Measurements from ENCODE around the gene MAPK8IP1. TPM values are rescaled to one million over a fixed set of nuclear protein-coding genes. Genes with fewer than 3 reads are reported as not detected.
"Not testable (repeated sequence)": the region's sequence is repeated elsewhere in the genome, so short reads cannot be mapped to it uniquely, and the experiment has no call there.

Gene MAPK8IP1
- total and polyA plus RNA-seq, 2 donors: 1.1 to 2.1 TPM

DNA sequence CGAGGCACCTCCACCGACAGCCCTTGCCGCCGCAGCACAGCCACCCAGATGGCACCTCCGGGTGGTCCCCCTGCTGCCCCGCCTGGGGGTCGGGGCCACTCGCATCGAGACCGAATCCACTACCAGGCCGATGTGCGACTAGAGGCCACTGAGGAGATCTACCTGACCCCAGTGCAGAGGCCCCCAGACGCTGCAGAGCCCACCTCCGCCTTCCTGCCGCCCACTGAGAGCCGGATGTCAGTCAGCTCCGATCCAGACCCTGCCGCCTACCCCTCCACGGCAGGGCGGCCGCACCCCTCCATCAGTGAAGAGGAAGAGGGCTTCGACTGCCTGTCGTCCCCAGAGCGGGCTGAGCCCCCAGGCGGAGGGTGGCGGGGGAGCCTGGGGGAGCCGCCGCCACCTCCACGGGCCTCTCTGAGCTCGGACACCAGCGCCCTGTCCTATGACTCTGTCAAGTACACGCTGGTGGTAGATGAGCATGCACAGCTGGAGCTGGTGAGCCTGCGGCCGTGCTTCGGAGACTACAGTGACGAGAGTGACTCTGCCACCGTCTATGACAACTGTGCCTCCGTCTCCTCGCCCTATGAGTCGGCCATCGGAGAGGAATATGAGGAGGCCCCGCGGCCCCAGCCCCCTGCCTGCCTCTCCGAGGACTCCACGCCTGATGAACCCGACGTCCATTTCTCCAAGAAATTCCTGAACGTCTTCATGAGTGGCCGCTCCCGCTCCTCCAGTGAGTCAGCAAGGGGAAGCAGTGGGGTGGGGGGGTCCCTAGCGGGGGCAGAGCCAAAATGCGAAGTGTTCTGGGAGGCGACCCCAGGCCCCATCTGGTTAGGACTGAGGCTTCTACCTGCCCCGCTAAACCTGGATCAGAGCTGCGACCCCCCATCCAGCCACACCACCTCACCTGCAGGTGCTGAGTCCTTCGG, 17.3 kb downstream of the MAPK8IP1 start:
- no peak overlapping the region for H3K4me3 ChIP-seq (ENCODE audit: low read length in 2 of 2)
- H3K36me3 ChIP-seq (ENCODE audit: control insufficient read depth in 2 of 2, insufficient read depth in 2 of 2, low read length in 1 of 2): no peaks in the 10 kb centered on the region
- peaks cover 9 to 11% of the 10 kb centered on the region in 2 donors for H3K4me1 ChIP-seq (ENCODE audit: control insufficient read depth in 2 of 2, insufficient read depth in 2 of 2, low read length in 2 of 2)
- H3K9me3 ChIP-seq (ENCODE audit: control insufficient read depth in 2 of 2, insufficient read depth in 1 of 2, low read length in 1 of 2): no peaks in the 10 kb centered on the region
- peaks cover 35 to 53% of the 10 kb centered on the region in 2 donors for H3K27me3 ChIP-seq (ENCODE audit: control insufficient read depth in 2 of 2, insufficient read depth in 1 of 2, low read length in 1 of 2)
- 94% methylated on average over 56 of the region's 56 CpGs for WGBS
- DNase-seq (ENCODE audit: low read depth in 6 of 9, low spot score in 9 of 9): no peak
- H3K27ac ChIP-seq (ENCODE audit: low read depth in 1 of 2, low read length in 1 of 2): no peak overlapping the region

- H3K27me3 ChIP-seq (ENCODE audit: control insufficient read depth in 2 of 2, insufficient read depth in 1 of 2, low read length in 1 of 2): peaks cover 24 to 36% of the 10 kb centered on the region in 2 donors
- no peak overlapping the region for H3K4me3 ChIP-seq (ENCODE audit: low read length in 2 of 2)
- peaks cover 1 to 9% of the 10 kb centered on the region in 2 donors for H3K36me3 ChIP-seq (ENCODE audit: control insufficient read depth in 2 of 2, insufficient read depth in 2 of 2, low read length in 1 of 2)
- no peak overlapping the region for H3K27ac ChIP-seq (ENCODE audit: low read depth in 1 of 2, low read length in 1 of 2)
- H3K9me3 ChIP-seq (ENCODE audit: control insufficient read depth in 2 of 2, insufficient read depth in 1 of 2, low read length in 1 of 2): no peaks in the 10 kb centered on the region
- H3K4me1 ChIP-seq (ENCODE audit: control insufficient read depth in 2 of 2, insufficient read depth in 2 of 2, low read length in 2 of 2): peaks cover 2 to 5% of the 10 kb centered on the region in 2 donors
- no peak for DNase-seq (ENCODE audit: low read depth in 6 of 9, low spot score in 9 of 9)
- 92% methylated on average over 15 of the region's 15 CpGs for WGBS
These were observed 19.0 kb downstream of the MAPK8IP1 start for GRCh38 chr11:45904309-45904915.

DNA sequence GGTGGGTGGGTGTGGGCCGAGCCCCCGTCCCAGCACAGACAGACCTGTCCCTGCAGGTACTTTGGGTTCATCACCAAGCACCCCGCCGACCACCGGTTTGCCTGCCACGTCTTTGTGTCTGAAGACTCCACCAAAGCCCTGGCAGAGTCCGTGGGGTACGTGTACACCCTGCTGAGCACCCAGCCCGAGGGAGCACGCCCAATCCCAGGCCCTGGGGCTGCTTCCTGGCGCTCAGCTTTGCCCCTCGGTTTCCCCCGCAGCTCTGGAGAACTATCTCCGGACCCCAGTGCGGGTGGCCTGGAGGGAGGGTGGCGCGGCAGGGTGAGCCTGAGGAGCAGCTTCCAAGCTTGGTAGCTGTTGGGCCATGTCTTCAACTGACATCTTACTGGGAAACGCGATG, 19.6 kb downstream of the MAPK8IP1 start:
- H3K4me1 ChIP-seq (ENCODE audit: control insufficient read depth in 2 of 2, insufficient read depth in 2 of 2, low read length in 2 of 2): no peaks in the 10 kb centered on the region

GRCh38 chr11:45905576-45905975, 20.1 kb downstream of the MAPK8IP1 start:
- WGBS: 32% methylated on average over 6 of the region's 6 CpGs
- Histone ChIP-seq H3K36me3 (ENCODE audit: control insufficient read depth in 2 of 2, insufficient read depth in 2 of 2, low read length in 1 of 2) (peaks cover 13 to 21% of the 10 kb centered on the region in 2 donors), H3K27me3 (ENCODE audit: control insufficient read depth in 2 of 2, insufficient read depth in 1 of 2, low read length in 1 of 2) (peaks cover 15 to 27% of the 10 kb centered on the region in 2 donors)
- not testable (repeated sequence) for H3K4me1 ChIP-seq (ENCODE audit: control insufficient read depth in 2 of 2, insufficient read depth in 2 of 2, low read length in 2 of 2); H3K27ac ChIP-seq (ENCODE audit: low read depth in 1 of 2, low read length in 1 of 2); H3K9me3 ChIP-seq (ENCODE audit: control insufficient read depth in 2 of 2, insufficient read depth in 1 of 2, low read length in 1 of 2); DNase-seq (ENCODE audit: low read depth in 6 of 9, low spot score in 9 of 9); H3K4me3 ChIP-seq (ENCODE audit: low read length in 2 of 2)

More for the DNA sequence above, 19.6 kb downstream of the MAPK8IP1 start:
- H3K36me3 ChIP-seq (ENCODE audit: control insufficient read depth in 2 of 2, insufficient read depth in 2 of 2, low read length in 1 of 2): peaks cover 8 to 16% of the 10 kb centered on the region in 2 donors
- H3K4me3 ChIP-seq (ENCODE audit: low read length in 2 of 2): no peak overlapping the region
- WGBS: 96% methylated on average over 19 of the region's 19 CpGs
- no peaks in the 10 kb centered on the region for H3K9me3 ChIP-seq (ENCODE audit: control insufficient read depth in 2 of 2, insufficient read depth in 1 of 2, low read length in 1 of 2)
- H3K27me3 ChIP-seq (ENCODE audit: control insufficient read depth in 2 of 2, insufficient read depth in 1 of 2, low read length in 1 of 2): peaks cover 19 to 31% of the 10 kb centered on the region in 2 donors
- H3K27ac ChIP-seq (ENCODE audit: low read depth in 1 of 2, low read length in 1 of 2): no peak overlapping the region
- no peak for DNase-seq (ENCODE audit: low read depth in 6 of 9, low spot score in 9 of 9)

DNA sequence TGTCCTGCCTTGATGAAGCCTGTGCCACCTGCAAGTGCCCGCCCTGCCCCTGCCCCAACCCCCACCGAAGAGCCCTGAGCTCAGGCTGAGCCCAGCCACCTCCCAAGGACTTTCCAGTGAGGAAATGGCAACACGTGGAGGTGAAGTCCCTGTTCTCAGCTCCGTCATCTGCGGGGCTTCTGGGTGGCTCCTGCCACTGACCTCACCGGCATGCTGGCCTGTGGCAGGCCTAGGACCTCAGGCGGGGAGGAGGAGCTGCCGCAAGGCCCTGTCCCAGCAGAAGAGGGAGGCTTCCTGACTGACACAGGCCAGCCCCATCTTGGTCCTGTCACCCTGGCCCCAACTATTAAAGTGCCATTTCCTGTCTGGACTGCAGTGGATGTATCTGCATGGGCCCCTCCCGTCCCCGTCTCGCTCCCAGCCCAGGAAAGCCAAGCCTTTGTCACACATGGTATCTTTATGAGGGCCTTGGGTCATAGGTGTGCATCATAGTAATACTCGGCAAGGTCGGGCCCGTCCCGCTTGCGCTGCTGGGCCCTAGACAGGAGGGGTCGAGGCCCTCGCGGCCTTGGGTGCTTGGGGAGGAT, 20.7 kb downstream of the MAPK8IP1 start:
- 71% methylated on average over 19 of the region's 19 CpGs for WGBS
- no peaks in the 10 kb centered on the region for H3K9me3 ChIP-seq (ENCODE audit: control insufficient read depth in 2 of 2, insufficient read depth in 1 of 2, low read length in 1 of 2)
- H3K4me1 ChIP-seq (ENCODE audit: control insufficient read depth in 2 of 2, insufficient read depth in 2 of 2, low read length in 2 of 2): no peaks in the 10 kb centered on the region
- no peak for DNase-seq (ENCODE audit: low read depth in 6 of 9, low spot score in 9 of 9)
- peaks cover 19 to 27% of the 10 kb centered on the region in 2 donors for H3K36me3 ChIP-seq (ENCODE audit: control insufficient read depth in 2 of 2, insufficient read depth in 2 of 2, low read length in 1 of 2)
- H3K4me3 ChIP-seq (ENCODE audit: low read length in 2 of 2): no peak overlapping the region
- H3K27me3 ChIP-seq (ENCODE audit: control insufficient read depth in 2 of 2, insufficient read depth in 1 of 2, low read length in 1 of 2): peaks cover 9 to 21% of the 10 kb centered on the region in 2 donors
- no peak overlapping the region for H3K27ac ChIP-seq (ENCODE audit: low read depth in 1 of 2, low read length in 1 of 2)

GRCh38 chr11:45906965-45907611, 21.6 kb downstream of the MAPK8IP1 start, which contains the start of gene FREY1:
TSS of gene FREY1 (minus strand) at chr11:45907271. CDS start at chr11:45907245, 26 bp downstream.
- H3K27me3 ChIP-seq (ENCODE audit: control insufficient read depth in 2 of 2, insufficient read depth in 1 of 2, low read length in 1 of 2): peaks cover 2 to 12% of the 10 kb centered on the region in 2 donors
- H3K27ac ChIP-seq (ENCODE audit: low read depth in 1 of 2, low read length in 1 of 2): no peak within 1 kb of the TSS
- no peaks in the 10 kb centered on the region for H3K4me1 ChIP-seq (ENCODE audit: control insufficient read depth in 2 of 2, insufficient read depth in 2 of 2, low read length in 2 of 2)
- H3K36me3 ChIP-seq (ENCODE audit: control insufficient read depth in 2 of 2, insufficient read depth in 2 of 2, low read length in 1 of 2): peaks cover 24 to 36% of the 10 kb centered on the region in 2 donors
- H3K4me3 ChIP-seq (ENCODE audit: low read length in 2 of 2): no peak within 1 kb of the TSS
- H3K9me3 ChIP-seq (ENCODE audit: control insufficient read depth in 2 of 2, insufficient read depth in 1 of 2, low read length in 1 of 2): no peaks in the 10 kb centered on the region
- no peak for DNase-seq (ENCODE audit: low read depth in 6 of 9, low spot score in 9 of 9)
- WGBS: 86% methylated on average over 18 of the region's 18 CpGs

DNA sequence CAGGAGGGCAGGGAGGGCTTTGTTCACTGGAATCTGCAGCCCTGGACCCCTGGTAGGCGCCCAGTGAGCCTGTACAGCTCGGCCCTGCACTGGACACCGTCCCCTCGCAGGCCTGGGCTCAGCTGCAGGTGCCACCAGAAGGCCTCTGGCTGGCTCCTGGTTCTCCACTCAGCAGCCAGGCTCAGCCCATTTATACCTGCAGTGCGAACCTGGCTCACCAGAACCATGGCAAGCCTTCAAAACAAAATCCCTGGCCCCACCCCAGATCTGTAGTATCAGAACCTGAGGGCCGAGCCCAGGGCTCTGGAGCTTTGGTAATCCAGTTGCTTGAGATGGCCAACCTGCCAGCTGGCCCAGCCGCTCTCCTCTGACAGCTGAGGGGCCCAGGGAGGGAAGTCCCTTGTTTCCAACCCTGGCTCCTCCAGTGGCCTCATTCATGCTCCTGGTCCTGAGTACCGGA, 22.5 kb downstream of the MAPK8IP1 start:
- Histone ChIP-seq H3K27ac (ENCODE audit: low read depth in 1 of 2, low read length in 1 of 2) (no peak overlapping the region), H3K27me3 (ENCODE audit: control insufficient read depth in 2 of 2, insufficient read depth in 1 of 2, low read length in 1 of 2) (peaks cover under 1 to 3% of the 10 kb centered on the region in 2 donors), H3K4me1 (ENCODE audit: control insufficient read depth in 2 of 2, insufficient read depth in 2 of 2, low read length in 2 of 2) (no peaks in the 10 kb centered on the region), H3K9me3 (ENCODE audit: control insufficient read depth in 2 of 2, insufficient read depth in 1 of 2, low read length in 1 of 2) (no peaks in the 10 kb centered on the region), H3K4me3 (ENCODE audit: low read length in 2 of 2) (no peak overlapping the region), H3K36me3 (ENCODE audit: control insufficient read depth in 2 of 2, insufficient read depth in 2 of 2, low read length in 1 of 2) (peaks cover 27 to 41% of the 10 kb centered on the region in 2 donors)
- DNase-seq (ENCODE audit: low read depth in 6 of 9, low spot score in 9 of 9): no peak
- whole genome bisulfite sequencing: 93% methylated on average over 8 of the region's 8 CpGs

DNA sequence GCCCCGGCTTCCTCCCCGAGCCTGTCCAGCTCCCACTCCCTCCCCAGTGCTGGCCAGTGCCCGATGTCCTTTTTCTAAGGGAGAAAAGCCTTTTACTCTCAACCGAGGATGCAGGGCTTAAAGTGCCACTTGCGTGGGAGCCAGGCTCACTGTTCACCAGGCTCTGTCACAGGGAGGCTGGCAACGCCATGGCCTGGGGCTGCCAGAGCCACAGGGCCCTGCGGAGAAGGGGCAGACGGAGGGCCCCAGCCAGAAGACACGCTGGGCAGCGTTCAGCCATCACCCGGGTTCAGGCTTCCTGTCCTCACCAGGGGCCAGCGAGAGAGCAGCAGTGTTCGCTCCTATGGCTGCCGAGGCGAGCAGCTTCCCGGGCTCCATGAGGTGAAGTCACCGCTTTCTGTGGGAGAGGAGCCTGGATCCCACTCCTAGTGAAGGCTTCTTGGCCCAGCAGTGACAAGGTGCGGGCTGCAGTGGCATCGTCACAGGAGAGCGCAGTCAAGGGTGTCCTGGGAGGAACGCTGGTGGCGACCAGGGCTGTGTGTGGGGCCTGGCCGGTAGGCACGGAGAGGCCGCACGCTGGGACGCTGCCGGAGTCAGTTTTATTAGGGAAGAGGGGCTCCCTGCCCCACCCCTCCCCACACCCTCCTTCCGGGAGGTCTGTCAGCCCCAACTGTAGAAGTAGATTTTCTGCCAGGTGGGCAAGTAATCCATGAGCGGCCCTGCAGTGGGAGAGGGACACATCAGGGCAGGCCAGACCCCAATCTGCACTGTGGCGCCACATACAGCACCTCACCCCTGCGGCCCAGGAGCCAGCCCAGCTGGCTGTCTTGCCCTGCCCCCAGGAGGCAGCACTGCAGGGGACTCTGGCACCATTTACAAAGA, 24.4 kb downstream of the MAPK8IP1 start:
- Histone ChIP-seq H3K4me3 (ENCODE audit: low read length in 2 of 2) (no peak overlapping the region), H3K9me3 (ENCODE audit: control insufficient read depth in 2 of 2, insufficient read depth in 1 of 2, low read length in 1 of 2) (no peaks in the 10 kb centered on the region), H3K36me3 (ENCODE audit: control insufficient read depth in 2 of 2, insufficient read depth in 2 of 2, low read length in 1 of 2) (peaks cover 46 to 59% of the 10 kb centered on the region in 2 donors), H3K27me3 (ENCODE audit: control insufficient read depth in 2 of 2, insufficient read depth in 1 of 2, low read length in 1 of 2) (no peaks in the 10 kb centered on the region), H3K4me1 (ENCODE audit: control insufficient read depth in 2 of 2, insufficient read depth in 2 of 2, low read length in 2 of 2) (no peaks in the 10 kb centered on the region), H3K27ac (ENCODE audit: low read depth in 1 of 2, low read length in 1 of 2) (no peak overlapping the region)
- DNase-seq (ENCODE audit: low read depth in 6 of 9, low spot score in 9 of 9): no peak
- WGBS: 93% methylated on average over 32 of the region's 32 CpGs

Data from thymus (tissue), 11 donors.